ENCODE measurements around the gene GOLGA8F. TPM values are rescaled to one million over a fixed set of nuclear protein-coding genes. Genes with fewer than 3 reads are reported as not detected.

GOLGA8F gene
- total RNA-seq, 1 donor from 2014 or later = not detected

Small RNA genes lying within 50 kb of the gene (small RNA-seq; reads per million reads assigned to genes)
- gene AC091304.5 (ENCODE audit: low replicate concordance) = not detected
- gene AC091304.6 (ENCODE audit: low replicate concordance) = not detected
- gene AC091304.9 (ENCODE audit: low replicate concordance) = not detected
- gene MIR4509-2 (ENCODE audit: low replicate concordance) = not detected
- gene RN7SL238P (ENCODE audit: low replicate concordance) = not detected

Other genes with a start within 250 kb of the GOLGA8F start
- 83.3 TPM for gene HERC2, start 56.5 kb upstream of the GOLGA8F start, total RNA-seq
- not detected for gene GOLGA6L24, start 20.6 kb upstream of the GOLGA8F start, total RNA-seq
- gene GOLGA8G, start 154.3 kb downstream of the GOLGA8F start, total RNA-seq = not detected
- not detected for gene GOLGA6L25, start 174.9 kb downstream of the GOLGA8F start, total RNA-seq

All from temporal lobe (tissue), 2 donors.